GM21576 (cell line): ENCODE results near the gene APMAP.

Experiments used
- ATAC-seq: cut with Tn5 transposase; IDR thresholded peaks from one replicate; pipeline ENCODE4 v1.9.1; 2021; ENCODE audit warnings: mild to moderate bottlenecking, moderate library complexity; ENCODE audit not compliant: unreplicated experiment

The APMAP gene, protein sequence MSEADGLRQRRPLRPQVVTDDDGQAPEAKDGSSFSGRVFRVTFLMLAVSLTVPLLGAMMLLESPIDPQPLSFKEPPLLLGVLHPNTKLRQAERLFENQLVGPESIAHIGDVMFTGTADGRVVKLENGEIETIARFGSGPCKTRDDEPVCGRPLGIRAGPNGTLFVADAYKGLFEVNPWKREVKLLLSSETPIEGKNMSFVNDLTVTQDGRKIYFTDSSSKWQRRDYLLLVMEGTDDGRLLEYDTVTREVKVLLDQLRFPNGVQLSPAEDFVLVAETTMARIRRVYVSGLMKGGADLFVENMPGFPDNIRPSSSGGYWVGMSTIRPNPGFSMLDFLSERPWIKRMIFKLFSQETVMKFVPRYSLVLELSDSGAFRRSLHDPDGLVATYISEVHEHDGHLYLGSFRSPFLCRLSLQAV

DNA sequence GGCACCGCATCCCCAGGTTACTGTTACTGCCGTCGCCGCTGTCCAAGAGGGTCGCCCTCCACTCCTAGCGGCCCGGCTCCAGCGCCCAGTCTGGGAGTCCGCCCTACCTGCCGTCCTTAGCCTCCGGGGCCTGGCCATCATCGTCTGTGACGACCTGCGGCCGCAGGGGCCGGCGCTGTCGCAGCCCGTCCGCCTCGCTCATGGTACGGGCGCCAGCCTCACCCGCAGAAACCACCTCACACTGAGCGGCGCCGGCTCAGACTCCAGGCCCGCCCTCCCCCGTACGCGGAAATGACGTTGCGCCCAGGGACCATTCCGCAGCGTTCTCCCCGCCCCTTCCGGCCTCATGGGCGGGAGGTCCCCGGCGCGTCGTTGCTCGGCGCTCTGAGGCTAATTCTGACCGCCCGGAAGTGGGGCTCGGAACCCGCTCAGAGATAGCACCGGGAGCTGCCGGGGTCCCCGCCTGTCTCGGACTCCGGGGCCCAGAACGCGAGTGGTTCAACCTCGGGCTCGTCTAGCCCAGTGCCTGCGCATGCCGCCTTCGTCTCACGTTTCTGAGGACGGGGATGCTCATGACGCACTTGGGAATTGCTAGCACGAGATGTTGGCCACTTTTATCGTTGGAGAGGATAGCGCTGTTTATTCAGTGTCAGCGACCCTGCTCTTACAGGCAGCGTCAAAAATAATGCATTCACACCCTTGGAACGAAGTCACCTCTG lies at the start of gene APMAP:
APMAP (minus strand) TSS at position 265 of the 719 bp plus-strand sequence; CDS start at position 202, 63 bp downstream.
- ATAC-seq: peak; percentile 95

DNA sequence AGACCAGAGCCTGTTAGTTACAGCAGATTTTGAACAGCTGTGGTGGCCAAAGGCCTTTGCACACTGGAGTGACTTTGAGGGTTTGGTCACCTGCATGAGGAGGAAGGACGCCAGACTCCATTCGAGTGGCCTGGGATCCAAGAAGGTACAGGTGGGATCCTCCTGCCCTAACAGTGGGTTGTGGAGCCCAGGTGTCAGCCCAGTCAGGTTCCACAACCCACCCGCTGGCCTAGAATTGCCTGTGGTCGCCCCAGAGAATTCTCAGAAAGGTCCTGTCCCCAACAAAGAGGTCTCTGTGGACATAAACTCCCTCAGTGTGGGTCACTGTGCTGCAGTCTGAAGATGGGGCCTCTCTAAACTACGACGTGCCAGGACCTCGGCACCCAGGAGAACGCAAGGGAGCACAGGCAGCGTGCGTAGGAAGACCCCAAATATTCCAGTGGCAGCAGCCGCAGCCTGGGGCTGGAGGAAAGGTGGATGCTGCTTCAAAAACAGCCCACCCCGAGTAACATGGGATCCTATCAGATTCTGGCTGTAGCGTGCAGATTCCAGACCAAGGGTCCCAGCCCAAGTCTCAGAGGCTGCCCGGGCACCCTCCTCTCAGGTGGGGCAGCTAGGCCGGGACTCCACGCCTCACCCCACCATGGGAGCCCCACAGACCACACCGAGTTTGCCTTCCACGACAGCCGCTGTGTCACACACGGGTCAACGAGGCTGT lies 49.4 kb upstream of the APMAP start:
- no peak for ATAC-seq

DNA sequence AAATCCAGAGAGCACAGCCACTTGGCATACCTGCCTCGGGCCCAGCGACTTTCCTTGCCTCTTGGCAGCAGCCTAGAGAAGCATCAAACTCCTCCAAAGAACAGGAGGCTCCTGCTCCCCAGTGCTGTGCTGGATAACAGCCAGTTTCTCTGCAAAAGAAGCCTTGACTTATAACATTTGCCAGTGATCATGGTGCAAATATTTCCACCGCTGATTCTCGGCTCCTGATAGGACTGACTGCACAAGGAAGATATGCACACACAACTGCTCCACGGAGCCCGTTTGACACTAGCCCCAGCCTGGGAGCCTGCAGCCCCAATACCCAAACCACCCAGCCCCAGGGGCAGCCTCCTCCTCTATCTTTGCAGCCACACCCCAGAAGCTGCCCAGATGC lies 47.9 kb upstream of the APMAP start:
- no peak for ATAC-seq

DNA sequence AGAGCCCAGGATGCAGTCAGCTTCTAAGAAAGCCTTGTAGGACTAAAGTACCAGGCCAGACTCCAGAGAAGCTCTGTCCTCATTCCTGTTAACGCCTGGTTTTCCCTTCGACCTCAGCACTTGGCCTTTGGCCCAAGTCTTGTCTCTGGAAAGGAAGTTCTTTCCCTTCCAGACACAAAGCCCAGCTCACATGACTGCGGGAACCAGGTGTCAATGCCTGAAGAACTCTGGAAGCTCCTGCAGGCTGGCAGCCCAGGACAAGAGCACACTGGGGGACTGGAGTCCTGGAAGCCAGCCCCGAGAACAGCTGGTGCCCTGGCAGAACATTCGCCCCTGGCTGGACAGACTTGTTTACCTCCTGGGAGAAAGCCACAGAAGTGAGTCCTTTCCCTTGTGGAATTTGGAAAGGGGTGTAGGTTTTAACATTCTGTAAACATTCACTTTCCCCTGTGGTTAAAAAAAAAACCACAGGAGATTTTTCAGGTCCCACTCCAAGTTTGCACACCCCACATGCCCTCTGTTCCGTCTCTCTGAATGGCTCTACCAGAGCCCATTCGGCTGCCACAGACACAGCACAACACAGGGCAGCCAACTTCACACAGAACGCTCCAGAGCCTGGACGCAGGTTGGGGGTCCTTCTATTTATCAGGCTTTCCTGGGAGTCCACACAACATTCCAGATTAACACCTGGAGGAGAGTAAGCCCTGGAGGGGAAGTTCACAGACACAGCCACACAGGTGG lies 47.3 kb upstream of the APMAP start:
- ATAC-seq: no peak

DNA sequence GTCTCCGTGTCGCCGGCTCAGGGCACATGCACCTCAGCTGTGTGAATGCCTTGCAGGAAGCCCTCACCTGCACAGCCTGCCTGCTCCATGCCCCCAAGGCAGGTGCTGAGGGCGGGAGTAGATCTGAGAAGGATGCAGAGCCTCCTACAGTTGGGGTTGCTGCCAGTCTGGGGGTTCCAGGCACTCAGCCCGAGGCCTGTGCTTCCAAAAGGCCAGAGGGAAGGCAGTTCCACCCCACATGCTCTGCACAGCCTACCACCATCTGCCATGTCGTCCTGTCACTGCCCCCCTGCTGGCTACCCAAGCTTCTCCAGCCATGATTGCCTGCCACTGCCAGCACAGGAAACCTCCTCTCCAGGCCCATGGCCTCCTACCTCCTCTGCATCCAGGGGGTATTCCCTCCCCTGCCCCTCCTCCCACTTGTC lies 46.1 kb upstream of the APMAP start:
- no peak for ATAC-seq

DNA sequence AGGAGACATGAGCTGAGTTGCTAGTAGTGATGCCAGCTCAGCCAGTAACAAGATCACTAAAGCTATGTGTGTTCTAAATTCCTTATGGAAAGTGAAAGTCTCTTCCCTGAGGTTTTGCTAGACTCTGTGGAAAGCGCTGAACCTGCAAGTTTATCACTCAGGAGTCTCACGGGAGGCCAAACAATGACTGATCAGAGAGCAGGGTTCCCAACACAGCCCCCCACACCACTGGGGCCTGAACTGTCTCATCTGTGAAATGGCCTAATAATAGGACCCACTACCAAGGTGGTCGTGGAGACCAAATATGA lies 45.5 kb upstream of the APMAP start:
- no peak for ATAC-seq

DNA sequence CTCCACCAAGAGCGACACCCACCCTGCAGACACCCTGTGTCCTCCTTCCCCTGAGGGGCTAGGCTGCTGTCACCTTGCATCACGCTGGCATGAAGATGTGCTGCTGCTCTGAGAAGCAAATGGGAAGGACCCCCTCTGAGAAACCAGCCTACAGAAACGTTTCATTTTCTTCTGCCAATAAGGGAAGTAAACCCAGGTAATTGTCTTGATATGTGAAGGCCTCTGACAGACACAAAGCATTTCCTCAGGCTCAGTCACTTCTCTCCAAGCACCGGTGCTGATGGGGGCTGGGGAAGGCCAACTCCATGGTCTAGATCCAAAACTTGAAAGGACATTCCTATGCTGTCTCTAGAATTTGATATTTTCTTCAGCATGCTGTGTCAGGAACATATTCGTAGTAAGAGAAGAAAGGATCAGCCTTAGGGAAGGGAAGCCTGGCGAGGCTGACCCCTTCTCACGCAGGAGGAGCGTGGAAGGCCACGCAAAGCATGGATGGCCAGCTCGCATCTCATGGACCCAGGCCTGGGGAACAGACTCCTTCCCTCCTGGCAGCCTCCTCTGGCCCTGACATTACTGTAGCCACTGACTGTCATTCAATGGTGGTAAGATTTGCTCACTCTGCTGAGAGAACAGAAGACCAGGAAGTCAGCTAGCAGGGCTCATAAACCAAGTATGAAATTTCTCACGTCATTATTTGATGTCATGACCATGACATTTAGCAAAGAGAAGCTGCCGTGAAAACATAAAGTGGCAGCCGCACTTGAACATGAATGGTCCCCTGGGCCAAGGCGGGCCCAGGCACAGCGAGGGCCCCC lies 44.9 kb upstream of the APMAP start:
- ATAC-seq: no peak

DNA sequence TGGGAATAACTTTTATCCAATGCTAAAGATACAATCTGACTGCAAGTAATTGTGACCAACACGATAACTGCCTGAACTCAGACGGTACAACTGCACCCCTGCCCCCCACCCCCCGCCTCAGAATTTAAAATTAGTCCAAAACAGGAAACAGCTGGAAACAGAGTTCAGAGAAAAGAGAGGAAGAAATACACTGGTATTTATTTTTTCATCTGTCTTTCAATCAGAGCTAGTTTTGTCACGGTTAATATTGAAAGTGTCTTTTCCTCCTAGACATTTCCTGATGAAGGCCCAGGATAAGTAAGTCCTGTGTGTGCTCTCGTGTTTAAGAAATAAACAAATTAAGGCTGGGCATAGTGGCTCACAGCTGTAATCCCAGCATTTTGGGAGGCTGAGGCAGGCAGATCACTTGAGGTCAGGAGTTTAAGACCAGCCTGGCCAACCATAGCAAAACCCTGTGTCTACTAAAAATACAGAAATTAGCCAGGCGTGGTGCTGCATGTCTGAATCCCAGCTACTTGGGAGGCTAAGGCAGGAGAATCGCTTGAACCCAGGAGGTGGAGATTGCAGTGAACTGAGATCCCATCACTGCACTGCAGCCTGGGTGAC lies 43.9 kb upstream of the APMAP start:
- no peak for ATAC-seq

DNA sequence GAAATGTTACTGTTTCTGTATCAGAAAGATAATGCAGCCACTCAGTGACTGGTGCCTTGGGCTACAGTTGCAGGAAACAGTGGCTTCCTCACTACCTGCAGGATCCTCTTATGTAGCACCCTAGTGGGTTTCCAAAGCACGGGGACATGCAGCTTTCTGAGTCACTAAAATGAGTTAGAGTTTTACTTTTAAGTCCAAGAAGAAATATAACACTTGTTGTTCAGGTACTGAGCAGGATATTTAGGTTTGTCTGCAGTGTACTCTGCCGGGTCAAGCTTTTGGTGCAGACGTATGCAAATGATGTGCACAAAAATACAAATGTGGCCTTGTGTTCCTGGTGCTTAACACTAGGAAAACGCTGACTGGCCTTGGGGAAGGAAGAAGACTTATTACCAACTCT lies 43.4 kb upstream of the APMAP start:
- ATAC-seq: no peak

DNA sequence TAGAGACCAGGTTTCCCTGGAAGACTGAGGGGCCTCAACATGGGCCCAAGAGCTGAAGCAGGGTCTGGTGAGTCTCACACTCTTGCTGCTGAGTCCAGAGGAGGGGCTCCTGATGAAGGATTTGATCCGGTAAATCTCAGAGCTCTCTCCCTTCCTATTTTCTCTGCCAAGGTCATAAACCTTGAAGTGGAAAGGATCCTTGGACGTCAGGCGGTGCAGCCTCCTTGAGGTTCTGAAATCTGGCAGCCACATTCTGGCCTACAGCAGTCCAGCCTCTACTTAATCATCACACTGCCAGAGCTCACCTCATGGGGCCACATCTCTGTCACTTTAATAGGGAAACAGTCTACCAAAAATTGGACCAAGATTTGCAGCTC lies 41.4 kb upstream of the APMAP start:
- no peak for ATAC-seq

DNA sequence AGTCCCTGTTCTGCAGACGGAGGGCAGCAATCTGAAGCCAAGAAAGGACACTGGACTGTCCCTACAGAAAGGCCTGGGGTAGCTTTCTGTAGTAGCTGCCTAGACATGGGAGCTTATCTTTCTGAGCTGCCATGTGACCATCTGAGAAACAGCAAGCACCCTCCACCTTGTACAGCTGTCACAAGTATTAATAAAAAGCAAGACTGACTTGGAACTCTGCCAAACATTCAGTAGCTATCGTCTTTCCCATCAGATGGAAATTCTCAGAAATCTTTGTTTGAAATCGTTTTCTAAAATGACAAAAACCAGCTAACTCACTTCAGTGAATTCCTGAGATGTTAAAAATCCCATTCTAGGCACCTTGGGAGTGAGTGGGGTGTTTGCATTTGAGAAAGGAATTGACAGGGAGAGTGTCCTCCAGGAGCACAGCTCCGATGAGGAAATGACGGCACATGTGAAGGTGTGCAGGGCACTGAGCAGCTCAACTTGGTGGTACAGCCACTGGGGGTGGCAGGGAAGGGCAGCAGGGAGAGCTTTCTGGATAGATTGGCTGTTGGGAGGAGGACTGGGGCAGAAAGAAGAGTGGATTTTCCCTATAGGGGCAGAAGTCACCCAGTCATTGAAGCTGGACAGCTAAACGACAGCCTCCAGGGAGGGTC lies 40.8 kb upstream of the APMAP start:
- ATAC-seq: no peak

DNA sequence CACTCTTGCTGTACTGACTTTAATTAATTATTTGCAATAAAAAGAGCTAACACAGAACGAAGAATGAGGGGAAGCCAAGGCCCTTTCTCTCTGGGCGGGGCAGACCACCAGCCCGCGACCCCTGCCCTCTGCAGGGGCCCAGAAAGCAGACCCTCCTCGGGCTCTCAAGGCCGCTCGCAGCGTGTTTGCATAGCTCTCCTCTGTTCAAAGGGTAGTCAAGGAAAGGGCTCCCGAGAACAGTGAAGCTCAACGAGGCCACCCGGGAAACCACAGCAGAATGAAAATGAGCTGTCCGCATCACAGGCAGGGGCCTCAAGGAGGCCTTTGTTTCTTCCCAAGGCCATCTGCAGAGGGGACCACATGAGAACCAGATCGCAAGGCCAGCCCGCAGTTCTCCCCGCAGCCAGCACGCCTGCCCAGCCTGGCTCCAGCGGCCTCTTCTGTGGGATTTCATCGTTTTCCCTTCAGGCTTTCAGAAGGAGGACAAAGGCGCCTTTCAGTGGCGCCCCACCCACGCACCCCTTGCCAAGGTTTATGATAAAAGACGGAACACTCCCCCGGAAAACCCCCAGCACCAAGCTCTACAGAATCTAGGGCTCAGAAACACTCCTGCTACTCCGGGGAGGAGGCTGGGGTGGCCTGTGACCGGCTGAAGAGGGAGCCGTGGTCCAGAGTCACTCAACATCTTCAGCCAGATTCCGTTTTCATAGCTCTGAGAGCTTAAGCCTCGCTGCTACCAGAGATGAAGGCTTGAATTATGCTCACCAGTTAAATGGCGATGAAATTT lies 40.1 kb upstream of the APMAP start:
- ATAC-seq: no peak

DNA sequence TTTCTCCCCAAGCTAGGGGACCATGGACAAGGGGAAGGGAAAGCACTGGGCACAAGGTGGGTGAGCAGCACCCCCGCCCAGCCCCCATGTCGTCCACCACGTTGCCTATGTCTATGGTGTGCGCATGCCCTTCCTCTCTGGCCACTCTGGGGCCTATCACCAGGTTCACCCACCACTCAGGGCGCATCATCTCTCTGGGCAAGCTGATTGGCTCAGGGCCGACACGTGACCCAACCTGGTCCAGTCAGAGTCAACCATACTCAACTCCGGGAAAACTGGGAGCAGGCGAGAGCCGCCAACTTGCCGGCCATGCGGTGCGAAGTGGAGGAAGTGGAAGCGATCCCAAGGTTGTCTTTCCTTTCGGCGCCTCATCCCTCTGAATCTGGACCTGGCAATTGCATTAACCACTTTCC lies 39.5 kb upstream of the APMAP start:
- no peak for ATAC-seq

DNA sequence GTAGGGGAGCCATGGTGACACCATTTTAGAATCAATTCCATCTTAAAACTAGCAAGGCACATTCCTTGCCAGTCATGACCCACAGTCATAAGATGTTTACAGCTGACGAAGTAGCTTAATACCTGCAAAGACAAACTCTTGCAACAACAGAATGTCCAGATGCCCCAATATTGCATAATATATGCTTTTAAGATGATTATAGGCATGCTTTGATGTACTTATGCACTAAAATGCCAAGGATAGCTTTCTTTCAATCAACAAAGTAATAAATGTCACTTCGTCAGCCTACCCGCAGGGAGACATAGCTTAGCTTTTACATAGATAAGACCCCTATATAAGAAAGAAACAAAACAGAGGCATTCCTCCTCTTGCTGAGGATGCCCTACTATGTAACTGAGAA lies 38.7 kb upstream of the APMAP start:
- ATAC-seq: no peak

DNA sequence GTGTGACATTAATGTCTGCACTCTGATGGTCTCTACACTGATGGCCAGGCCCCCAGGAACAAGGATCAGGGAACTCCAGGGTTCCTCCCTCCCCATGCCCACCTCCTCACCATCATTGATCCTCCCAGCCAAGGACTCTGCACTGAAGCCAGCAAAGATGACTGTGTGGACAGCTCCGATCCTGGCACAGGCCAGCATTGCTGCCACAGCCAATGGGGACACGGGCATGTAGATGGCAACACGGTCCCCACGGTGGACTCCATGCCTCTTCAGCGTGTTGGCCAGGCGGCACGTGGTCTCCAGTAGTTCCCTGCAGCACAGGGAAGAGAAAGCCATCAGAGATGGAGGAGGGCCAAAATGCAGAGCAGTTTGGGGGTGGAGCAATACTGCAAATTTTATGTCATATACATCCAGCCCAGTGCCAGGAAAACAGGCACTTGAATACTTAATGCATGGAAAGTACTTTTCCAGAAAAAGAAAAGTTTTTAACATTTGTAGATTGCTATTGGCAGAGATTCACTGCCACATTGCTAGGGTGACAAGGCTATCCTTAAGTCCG lies 38.2 kb upstream of the APMAP start:
- ATAC-seq: no peak

DNA sequence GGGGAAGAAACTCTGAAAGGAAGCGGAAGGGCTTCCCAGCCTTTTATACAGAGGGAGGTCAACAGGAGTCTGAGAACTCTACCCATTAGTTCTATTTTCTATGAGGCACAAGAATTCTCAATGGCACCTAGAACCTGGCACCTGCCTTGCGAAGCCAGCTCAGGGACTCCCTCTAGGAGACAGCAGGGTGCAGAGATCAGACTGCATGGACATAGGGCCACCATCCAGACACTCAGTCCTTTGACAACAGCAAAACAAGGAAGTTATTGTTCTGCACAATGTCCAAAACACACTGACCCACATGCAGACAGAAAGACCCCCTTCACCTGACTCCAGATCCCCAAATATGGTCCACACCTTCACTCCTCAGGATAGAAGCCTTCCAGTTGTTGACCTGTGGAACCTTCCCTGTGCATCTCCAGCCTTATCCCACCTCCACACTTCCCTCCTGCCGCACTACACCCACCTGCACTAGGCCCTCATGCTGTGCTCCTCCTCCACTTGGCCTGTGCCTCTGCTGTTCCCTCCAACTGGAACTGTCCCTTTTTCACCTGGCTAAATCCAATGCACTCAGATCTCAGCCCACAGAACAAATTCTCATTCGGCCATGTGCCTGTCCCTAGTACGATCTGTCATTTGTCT lies 37.6 kb upstream of the APMAP start:
- no peak for ATAC-seq

DNA sequence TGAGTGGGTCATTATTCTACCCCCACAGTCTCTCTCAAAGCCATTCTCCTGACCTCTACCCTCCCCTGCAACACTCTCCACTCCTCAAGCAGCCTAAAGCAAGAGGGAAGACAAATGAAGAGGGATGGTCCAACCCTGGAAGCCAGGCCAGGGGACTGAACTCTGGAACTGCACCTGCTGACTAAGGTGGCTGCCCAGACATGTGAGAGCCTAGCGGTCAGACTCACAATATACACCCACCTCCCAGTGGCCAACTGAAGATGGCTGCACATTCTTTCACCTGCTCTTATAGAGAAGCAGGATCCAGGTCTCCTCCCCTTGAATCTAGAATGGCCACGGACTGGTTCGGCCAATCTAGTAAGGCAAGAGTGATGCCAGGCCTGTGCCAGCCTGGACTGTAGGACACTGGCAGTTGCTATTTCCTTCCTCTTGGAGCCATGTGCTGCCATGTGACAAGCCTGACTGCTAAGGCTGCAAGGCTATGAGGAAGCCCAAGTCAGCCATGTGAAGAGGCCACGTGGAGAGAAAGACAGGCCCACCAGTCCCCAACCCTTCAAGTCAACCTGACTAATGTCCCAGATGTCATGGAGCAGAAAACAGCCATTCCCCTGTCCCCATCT lies 33.5 kb upstream of the APMAP start:
- no peak for ATAC-seq
